ENCODE measurements around the gene PLRG1. TPM values are rescaled to one million over a fixed set of nuclear protein-coding genes. Genes with fewer than 3 reads are reported as not detected.
A peak's percentile ranks its signal among the peaks of the same experiment; 100 is the strongest.

The PLRG1 gene
- total RNA-seq, 3 donors from 2014 or later (not counting 1 experiment from before 2014, with no cell fraction given) = 46.1 to 62.3 (median 54.6) TPM

GRCh38 chr4:154560824-154561231, 10.6 kb upstream of the PLRG1 start:
- H3K27me3 ChIP-seq (ENCODE audit: control insufficient read depth, insufficient read depth, low read length) = peaks cover 2% of the 10 kb centered on the region
- no peaks in the 10 kb centered on the region for H3K9me3 Mint-ChIP-seq
- WGBS (ENCODE audit: insufficient coverage) = 89% methylated on average over 3 of the region's 4 CpGs
- H3K4me1 Mint-ChIP-seq = no peaks in the 10 kb centered on the region
- no peak overlapping the region for H3K27ac ChIP-seq (ENCODE audit: low read length)
- H3K9me3 ChIP-seq (ENCODE audit: control insufficient read depth, insufficient read depth, low read length) = no peaks in the 10 kb centered on the region
- H3K4me1 ChIP-seq (ENCODE audit: control insufficient read depth, insufficient read depth, low read length) = no peaks in the 10 kb centered on the region
- TF ChIP-seq, protein P1, sequence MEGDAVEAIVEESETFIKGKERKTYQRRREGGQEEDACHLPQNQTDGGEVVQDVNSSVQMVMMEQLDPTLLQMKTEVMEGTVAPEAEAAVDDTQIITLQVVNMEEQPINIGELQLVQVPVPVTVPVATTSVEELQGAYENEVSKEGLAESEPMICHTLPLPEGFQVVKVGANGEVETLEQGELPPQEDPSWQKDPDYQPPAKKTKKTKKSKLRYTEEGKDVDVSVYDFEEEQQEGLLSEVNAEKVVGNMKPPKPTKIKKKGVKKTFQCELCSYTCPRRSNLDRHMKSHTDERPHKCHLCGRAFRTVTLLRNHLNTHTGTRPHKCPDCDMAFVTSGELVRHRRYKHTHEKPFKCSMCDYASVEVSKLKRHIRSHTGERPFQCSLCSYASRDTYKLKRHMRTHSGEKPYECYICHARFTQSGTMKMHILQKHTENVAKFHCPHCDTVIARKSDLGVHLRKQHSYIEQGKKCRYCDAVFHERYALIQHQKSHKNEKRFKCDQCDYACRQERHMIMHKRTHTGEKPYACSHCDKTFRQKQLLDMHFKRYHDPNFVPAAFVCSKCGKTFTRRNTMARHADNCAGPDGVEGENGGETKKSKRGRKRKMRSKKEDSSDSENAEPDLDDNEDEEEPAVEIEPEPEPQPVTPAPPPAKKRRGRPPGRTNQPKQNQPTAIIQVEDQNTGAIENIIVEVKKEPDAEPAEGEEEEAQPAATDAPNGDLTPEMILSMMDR (IDR thresholded peaks at IDR 0.05) = no peak
- no peak for ATAC-seq
- intact Hi-C loops (cut with micrococcal nuclease) = no loop called here
- H3K4me3 Mint-ChIP-seq = no peak overlapping the region
- no peak for DNase-seq
- H3K36me3 Mint-ChIP-seq = no peaks in the 10 kb centered on the region
- H3K27me3 Mint-ChIP-seq (ENCODE audit: low read depth in 2 of 2) = peaks cover 3 to 17% of the 10 kb centered on the region in 2 donors
- no peaks in the 10 kb centered on the region for H3K36me3 ChIP-seq (ENCODE audit: control insufficient read depth, insufficient read depth, low read length)
- H3K27ac Mint-ChIP-seq = no peak overlapping the region
- H3K4me3 ChIP-seq (ENCODE audit: low read length) = no peak overlapping the region

GRCh38 chr4:154560419-154560801, 10.2 kb upstream of the PLRG1 start:
- peaks cover 3 to 17% of the 10 kb centered on the region in 2 donors for H3K27me3 Mint-ChIP-seq (ENCODE audit: low read depth in 2 of 2)
- Histone ChIP-seq H3K27ac (ENCODE audit: low read length) (no peak overlapping the region), H3K36me3 (ENCODE audit: control insufficient read depth, insufficient read depth, low read length) (no peaks in the 10 kb centered on the region), H3K4me1 (ENCODE audit: control insufficient read depth, insufficient read depth, low read length) (no peaks in the 10 kb centered on the region), H3K4me3 (ENCODE audit: low read length) (no peak overlapping the region), H3K9me3 (ENCODE audit: control insufficient read depth, insufficient read depth, low read length) (no peaks in the 10 kb centered on the region), H3K27me3 (ENCODE audit: control insufficient read depth, insufficient read depth, low read length) (peaks cover 2% of the 10 kb centered on the region)
- H3K27ac Mint-ChIP-seq = no peak overlapping the region
- intact Hi-C loops (cut with micrococcal nuclease) = no loop called here
- no peaks in the 10 kb centered on the region for H3K9me3 Mint-ChIP-seq
- DNase-seq (no peak), ATAC-seq (no peak)
- WGBS (ENCODE audit: insufficient coverage) = no CpG with 5 or more reads among the region's 1 CpG
- TF ChIP-seq, protein P1 (IDR thresholded peaks at IDR 0.05) = no peak
- H3K4me1 Mint-ChIP-seq = no peaks in the 10 kb centered on the region
- no peak overlapping the region for H3K4me3 Mint-ChIP-seq
- H3K36me3 Mint-ChIP-seq = no peaks in the 10 kb centered on the region

DNA sequence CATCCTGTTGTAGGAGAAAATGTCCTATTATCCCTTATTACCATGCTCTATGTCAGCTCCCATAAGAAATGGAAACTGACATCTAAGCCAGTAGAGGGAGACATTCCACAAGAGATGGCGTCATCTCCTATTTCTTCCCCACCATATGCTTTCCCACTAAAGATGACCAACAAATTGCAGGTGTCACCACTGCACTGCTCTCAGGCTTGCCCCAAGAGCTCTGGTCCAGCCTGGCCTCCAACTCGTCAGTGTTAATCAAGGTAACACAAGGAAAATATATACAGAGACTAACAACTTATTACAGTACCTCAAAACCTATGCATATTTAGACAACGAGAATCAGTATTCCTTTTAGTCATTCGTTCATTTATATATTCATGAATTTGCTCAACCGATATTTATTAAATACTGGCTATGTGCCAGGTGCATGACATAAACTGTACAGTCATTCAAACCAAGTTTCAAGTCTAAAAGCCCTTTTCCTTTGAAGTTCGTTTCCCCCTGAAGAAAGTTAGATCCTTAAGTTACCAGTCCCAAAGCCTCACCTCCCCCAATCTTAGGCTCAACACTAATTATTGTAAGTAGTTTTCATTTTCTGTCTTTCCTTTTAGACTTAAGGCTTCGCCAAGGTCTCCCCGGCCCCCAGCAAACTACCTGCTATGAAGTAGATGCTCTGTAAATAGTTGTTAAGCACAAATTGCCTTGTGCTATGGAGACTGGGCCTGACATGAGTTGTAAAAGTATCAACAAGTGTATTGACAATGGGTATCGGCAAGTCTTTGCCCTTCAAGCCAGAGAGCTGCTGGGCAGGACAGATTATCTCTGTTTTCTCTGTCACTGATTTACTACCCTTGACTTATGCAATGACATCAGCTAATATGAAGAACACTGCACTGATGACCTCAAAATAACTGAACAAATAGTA, 9.6 kb upstream of the PLRG1 start:
- DNase-seq = peak in 1 of 2 donors; percentile 36
- no peaks in the 10 kb centered on the region for H3K36me3 Mint-ChIP-seq
- H3K4me3 Mint-ChIP-seq = no peak overlapping the region
- 77% methylated on average over 9 of the region's 9 CpGs for WGBS (ENCODE audit: insufficient coverage)
- TF ChIP-seq, protein P1 (IDR thresholded peaks at IDR 0.05) = no peak
- Histone ChIP-seq H3K36me3 (ENCODE audit: control insufficient read depth, insufficient read depth, low read length) (no peaks in the 10 kb centered on the region), H3K4me3 (ENCODE audit: low read length) (no peak overlapping the region), H3K27me3 (ENCODE audit: control insufficient read depth, insufficient read depth, low read length) (peaks cover 2% of the 10 kb centered on the region), H3K27ac (ENCODE audit: low read length) (no peak overlapping the region), H3K4me1 (ENCODE audit: control insufficient read depth, insufficient read depth, low read length) (no peaks in the 10 kb centered on the region), H3K9me3 (ENCODE audit: control insufficient read depth, insufficient read depth, low read length) (no peaks in the 10 kb centered on the region)
- no peak overlapping the region for H3K27ac Mint-ChIP-seq
- intact Hi-C loops (cut with micrococcal nuclease) = no loop called here
- ATAC-seq = no peak
- H3K27me3 Mint-ChIP-seq (ENCODE audit: low read depth in 2 of 2) = peaks cover 3 to 17% of the 10 kb centered on the region in 2 donors
- no peaks in the 10 kb centered on the region for H3K4me1 Mint-ChIP-seq
- no peaks in the 10 kb centered on the region for H3K9me3 Mint-ChIP-seq

All from natural killer cell (primary cell).